GM19438 (cell line): ENCODE results near the gene SEC61G.

ENCODE experiments used
- ATAC-seq: cut with Tn5 transposase; IDR thresholded peaks from one replicate; pipeline ENCODE4 v1.9.1; 2021; ENCODE audit warnings: low read depth; ENCODE audit not compliant: unreplicated experiment

Gene SEC61G

GRCh38 chr7:54769203-54769602, 10.2 kb upstream of the SEC61G start:
- ATAC-seq: no peak

- ATAC-seq: no peak
These were observed 5.8 kb upstream of the SEC61G start for GRCh38 chr7:54764861-54765260.

- ATAC-seq: no peak
These were observed 1.3 kb downstream of the SEC61G start for GRCh38 chr7:54757711-54758110.

- ATAC-seq: no peak
These were observed 9.8 kb downstream of the SEC61G start for GRCh38 chr7:54749200-54749599.

- no peak for ATAC-seq
These were observed 11.8 kb downstream of the SEC61G start for GRCh38 chr7:54747234-54747633.

GRCh38 chr7:54743580-54743979, 15.4 kb downstream of the SEC61G start:
- ATAC-seq: no peak

- no peak for ATAC-seq
These were observed 20.3 kb downstream of the SEC61G start for GRCh38 chr7:54738737-54739136.

GRCh38 chr7:54729107-54729506, 29.9 kb downstream of the SEC61G start:
- ATAC-seq: no peak

- no peak for ATAC-seq
These were observed 30.6 kb downstream of the SEC61G start for GRCh38 chr7:54728411-54728810.

- ATAC-seq: no peak
These were observed 33.8 kb downstream of the SEC61G start for GRCh38 chr7:54725255-54725654.

GRCh38 chr7:54722502-54722901, 36.5 kb downstream of the SEC61G start:
- ATAC-seq: no peak

GRCh38 chr7:54722026-54722425, 37.0 kb downstream of the SEC61G start:
- no peak for ATAC-seq

GRCh38 chr7:54719974-54720373, 39.0 kb downstream of the SEC61G start:
- no peak for ATAC-seq

GRCh38 chr7:54719425-54719824, 39.6 kb downstream of the SEC61G start:
- ATAC-seq: no peak

- ATAC-seq: no peak
These were observed 46.2 kb downstream of the SEC61G start for GRCh38 chr7:54712820-54713219.

- no peak for ATAC-seq
These were observed 47.0 kb downstream of the SEC61G start for GRCh38 chr7:54711900-54712595.

- ATAC-seq: no peak
These were observed 49.7 kb downstream of the SEC61G start for GRCh38 chr7:54709283-54709682.

GRCh38 chr7:54705436-54705835, 53.6 kb downstream of the SEC61G start:
- no peak for ATAC-seq

GRCh38 chr7:54704851-54705250, 54.2 kb downstream of the SEC61G start:
- no peak for ATAC-seq
